Prostate gland (tissue), 2 donors: ENCODE results near the gene ESRRB.

ENCODE experiments used
- CTCF ChIP-seq, 4 experiments: fragments of 200-600 bp in 2 of 4; fragments of 450-650 bp in 2 of 4; sonication (generic) in 2 of 4; IDR thresholded peaks; 1 replicate in 3 of 4; 2 replicates in 1 of 4; pipeline ENCODE4 v1.5.1; 2016 to 2019; ENCODE audit warnings: antibody characterized with exemption in 4 of 4, mild to moderate bottlenecking in 2 of 4, moderate library complexity in 2 of 4
- POLR2A ChIP-seq: fragments of 450-650 bp; IDR thresholded peaks from one replicate; pipeline ENCODE4 v1.6.1; 2016; ENCODE audit warnings: antibody characterized with exemption, mild to moderate bottlenecking

GRCh38 chr14:76495983-76496382 is 120.0 kb downstream of the ESRRB start:
- TF ChIP-seq CTCF (IDR thresholded peaks at IDR 0.05) = no peak
- no peak for TF ChIP-seq POLR2A
